COR-L47 (cell line): ENCODE results near the gene A4GALT.
"Not testable (repeated sequence)": the region's sequence is repeated elsewhere in the genome, so short reads cannot be mapped to it uniquely, and the experiment has no call there.

Experiments
- DNase-seq: peaks from one replicate; lab custom pipeline; 2025; lab: John Stamatoyannopoulos, UW

The A4GALT gene, protein sequence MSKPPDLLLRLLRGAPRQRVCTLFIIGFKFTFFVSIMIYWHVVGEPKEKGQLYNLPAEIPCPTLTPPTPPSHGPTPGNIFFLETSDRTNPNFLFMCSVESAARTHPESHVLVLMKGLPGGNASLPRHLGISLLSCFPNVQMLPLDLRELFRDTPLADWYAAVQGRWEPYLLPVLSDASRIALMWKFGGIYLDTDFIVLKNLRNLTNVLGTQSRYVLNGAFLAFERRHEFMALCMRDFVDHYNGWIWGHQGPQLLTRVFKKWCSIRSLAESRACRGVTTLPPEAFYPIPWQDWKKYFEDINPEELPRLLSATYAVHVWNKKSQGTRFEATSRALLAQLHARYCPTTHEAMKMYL

DNA sequence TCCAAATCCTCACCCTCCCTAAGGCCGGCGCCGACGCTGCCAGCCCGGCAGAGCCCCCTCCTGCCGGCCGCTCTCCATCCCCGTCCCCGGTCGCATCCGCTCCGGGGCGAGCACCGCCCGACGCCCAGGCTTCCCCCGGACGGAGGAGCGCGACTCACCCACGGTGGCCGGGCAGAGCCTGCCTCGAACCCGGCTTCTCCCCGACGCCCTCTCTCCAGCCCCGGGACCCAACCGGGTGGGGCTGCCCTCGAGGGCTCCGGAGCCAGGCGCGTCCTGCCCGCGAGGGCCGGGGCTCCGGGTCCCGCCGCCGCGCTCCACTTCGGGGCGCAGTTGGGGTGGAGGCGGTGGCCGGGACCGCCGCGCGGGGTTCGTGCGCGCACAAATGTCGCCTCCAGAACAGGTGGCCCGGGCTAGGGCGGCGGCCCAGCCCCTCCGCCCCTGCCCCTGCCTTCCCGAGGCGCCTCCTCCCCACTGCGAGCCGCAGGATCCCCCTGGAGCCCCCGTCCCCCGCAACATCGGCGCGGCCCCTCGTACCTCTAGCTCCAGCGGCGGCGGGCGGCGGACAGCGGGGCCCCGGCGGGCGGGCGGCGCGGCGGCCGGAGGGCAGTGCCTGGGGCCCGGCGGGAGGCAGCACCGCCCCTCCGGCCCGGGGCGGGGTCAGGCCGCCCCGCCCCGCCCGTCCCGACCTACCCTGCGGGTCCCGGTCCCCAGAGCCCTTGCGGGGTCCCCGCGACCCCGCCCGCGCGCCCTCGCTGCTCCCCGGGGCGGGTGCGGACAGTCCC, at the start of gene A4GALT:
A4GALT (minus strand) TSS at position 608 of the 782 bp plus-strand sequence. CDS start 26,919 bp downstream, outside the sequence.
- DNase-seq: no peak

DNA sequence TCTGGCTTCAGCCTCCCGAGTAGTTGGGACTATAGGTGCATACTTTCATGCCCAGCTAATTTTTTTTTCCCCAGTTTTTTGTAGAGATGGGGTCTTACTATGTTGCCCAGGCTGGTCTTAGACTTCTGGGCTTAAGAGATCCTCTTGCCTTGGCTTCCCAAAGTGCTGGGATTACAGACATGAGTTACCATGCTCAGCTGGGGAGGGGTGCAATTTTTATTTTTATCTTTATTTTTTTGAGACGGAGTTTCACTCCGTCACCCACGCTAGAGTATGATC, 49.7 kb upstream of the A4GALT start:
- DNase-seq: no peak

DNA sequence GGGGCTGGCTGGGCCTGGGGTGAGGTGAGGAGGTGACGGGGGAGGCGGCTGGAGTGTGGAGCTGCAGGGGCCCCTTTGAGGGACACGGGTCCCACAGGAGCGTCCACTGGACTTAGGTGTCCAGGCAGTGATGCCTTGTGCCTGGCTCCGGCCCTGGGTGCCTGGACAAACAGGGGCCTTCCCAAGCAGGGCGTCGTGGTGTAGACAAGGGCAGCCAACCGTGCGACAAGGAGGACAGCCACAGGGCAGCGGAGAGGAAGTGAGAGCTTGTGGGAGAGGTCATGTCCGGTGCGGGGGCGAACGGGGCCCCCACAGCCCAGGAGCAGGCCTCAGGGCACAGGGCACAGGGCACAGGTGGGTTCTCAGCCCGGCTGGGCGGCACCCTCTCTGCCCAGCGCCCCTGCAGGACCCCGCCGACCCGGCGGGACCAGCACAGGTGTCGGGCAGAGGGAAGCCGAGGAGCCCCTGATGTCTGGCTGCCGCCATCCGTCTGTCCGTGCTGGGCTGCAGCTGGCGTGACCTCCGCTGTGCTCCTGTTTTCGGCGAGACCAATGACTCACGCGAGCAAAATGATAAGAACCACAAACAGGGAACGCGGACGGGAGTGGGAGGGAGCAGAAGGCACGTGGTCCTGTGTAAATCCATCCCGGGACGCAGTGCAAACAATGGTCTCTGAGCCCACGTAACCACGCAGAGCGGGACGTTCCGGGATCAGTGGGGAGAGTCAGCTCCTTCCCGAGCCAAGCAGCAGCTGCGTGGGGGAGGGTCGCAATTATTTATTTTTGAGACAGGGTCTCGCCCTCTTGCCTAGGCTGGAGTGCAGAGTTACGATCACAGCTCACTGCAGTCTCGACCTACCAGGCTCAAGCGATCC, 49.1 kb upstream of the A4GALT start:
- DNase-seq: no peak

DNA sequence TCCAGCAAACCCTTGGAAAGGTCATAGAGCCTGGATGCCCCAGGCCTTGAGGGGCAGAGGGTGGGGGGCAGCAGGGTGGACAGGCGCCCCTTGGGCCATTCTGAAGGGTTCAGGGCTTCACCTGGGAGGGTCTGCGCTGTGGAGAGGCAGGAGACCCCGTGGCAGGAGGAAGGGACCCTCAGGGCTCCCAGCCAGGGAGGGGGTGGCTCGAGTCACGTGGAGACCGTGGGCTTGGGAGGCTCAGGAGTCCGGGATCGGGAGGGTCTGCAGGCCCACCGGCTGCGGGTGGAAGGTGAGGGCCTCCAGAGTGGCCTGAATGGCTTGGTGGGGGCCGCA, 48.5 kb upstream of the A4GALT start:
- no peak for DNase-seq

DNA sequence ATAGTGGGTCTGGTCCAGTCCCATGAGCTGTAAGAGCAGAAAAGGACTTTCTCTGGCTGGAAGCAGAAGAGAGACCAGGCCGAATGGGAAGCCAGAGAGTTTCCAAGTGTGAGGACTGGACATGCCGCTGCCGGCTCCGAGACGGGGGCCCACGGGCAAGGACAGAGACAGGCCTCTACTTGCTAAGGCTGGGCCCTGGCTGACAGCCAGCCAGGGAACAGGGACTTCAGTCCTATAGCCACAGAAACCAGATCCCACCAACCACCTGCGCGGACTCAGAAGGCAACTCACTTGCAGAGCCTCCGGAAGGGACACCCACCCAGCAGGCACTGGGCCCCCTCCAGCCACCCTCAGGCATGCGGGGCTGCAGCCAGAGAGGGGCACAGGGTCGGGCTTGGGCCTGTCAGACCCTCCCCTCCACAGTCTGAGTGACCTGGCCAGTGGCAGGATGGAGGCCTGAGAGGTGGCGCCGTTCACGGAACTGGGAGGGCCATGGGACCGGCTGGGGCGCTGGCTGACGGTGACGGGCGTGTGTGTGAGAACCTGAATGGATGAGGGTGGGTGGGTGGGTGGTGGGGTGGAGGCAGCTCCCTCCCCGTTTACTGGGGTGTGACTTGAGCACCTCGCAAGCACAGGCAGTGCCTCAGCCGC, 47.8 kb upstream of the A4GALT start:
- DNase-seq: no peak

DNA sequence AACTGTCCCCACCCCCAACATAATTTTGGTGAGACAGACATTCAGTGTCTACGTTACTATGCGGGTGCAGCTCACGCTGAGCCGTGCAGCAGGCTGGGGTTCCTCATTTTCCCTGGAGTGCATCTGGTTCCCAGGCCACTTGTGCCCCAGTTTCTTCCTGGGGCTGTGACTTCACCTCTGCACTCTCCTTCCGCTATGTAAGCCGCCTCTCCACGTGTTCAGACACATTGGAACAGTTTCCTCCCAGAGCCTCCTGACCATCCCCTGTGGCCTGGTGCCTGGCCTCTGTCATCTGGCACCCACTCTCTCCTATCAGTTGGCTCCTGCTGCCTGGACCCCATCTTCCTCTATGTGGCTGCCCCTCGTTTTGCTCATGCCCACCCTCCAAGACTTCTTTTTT, 46.2 kb upstream of the A4GALT start:
- DNase-seq: no peak

DNA sequence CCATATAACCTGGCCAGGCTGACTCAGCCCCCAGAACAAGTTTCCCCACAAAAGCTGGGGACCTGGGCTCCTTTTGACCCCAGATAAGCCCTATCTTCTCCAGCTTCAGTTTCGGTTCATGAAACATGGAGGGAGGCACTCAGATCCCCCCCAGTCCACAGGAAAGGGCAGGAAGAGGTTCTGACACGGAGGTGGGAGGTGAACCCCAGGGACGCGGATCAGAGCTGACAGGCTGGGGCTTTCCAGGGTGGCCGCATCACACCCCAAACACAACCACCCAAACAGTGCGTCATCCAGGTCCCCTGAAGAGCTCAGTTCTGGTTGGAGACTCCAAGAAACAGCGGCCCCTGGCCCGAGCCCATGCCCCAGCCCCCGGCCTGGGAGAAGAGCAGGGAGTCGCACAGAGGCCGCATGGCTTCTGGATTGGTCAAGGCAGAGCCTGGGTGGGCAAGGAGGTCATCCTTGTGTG, 44.3 kb upstream of the A4GALT start:
- DNase-seq: no peak

DNA sequence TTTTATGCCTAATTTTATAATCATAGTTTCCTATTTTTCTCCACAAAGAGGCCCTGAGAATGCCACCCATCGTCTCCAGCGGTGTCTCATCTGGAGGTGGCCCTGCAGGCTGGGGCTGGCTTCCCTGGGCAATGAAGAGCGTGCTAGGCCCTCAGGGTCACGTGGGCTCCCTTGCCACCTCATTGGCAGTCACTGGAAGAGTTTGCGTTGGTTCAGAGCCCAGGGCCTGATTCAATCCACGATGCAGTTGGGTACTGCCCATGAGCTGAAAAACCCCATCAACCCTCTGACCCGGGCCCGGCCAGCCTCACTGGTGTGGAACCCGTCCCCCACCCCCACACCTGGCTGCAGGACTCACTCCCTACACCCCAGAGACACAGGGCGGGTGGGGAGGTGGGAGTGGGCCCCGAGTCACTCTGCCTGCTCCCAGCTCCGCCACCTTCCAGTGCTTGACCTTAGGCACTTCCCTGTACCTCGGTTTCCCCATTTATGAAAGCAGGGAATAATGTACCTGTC, 43.4 kb upstream of the A4GALT start:
- DNase-seq: no peak

DNA sequence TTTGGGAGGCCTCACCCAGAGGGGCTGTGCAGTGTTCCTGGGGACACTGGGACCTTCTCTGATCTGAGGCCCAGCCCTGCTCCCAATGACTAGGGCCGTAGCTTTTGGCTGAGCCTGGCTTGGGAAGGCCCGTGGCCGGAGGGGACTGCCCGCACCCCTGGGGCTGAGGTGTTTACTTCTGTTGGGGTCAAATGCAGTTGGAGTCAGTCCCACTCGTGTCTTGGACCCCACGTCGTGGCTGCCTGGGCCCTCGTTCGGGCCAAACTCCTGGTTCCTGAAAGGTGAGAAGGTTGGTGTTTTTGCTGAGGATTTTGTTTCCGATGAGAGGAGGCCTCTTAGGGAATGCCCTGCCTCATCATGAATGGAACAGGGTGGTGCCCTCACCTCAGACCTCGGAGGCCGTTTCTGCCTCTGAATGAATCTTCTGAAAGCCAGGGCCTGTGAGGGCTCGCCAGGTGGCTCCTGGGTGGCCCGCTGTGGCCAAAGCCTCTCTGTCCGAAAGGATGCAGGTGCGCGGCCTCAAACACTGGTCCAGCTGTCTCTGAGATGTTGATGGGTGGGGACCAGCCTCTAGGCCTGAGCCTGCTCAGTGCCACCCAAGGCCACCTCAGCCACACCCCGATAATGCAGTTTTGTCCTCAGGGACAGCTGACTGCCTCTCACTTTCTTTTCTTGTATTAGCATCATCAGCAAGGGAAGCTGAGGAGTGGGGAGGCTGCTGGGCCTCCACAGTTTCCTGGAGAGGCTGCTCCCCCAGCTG, 40.3 kb upstream of the A4GALT start:
- no peak for DNase-seq

DNA sequence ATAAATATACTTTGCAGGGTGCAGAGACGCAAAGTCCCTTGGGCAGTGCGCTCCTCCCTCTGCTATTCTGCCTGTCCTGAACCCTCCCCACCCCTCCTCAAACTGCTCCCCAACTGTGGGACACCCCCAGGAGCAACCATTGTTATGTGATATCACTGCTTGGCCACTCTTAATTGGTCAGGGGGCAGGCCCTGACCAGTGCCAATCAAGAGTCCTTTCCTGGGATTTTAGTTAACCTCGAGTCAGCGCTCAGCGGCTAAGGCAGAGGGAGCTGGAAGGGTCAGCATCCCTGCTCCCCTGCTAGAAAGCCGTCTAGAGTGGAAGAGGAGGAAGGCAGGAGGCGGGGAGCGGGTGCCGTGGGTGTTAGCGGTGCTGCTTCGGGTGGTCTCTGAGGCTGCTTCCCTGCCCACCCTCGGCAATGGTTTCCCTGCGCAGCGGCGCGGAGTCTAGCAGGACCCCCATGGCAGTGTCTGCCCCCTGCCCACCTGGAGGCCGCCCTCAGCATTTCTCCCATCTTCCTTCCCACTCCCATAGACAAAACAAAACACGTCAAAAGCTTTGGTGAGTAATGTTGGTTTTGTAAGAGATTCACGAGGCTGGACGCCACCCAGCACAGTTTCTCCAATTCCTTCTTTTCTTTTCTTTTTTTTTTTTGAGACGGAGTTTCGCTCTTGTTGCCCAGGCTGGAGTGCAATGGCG, 38.4 kb upstream of the A4GALT start:
- no peak for DNase-seq

DNA sequence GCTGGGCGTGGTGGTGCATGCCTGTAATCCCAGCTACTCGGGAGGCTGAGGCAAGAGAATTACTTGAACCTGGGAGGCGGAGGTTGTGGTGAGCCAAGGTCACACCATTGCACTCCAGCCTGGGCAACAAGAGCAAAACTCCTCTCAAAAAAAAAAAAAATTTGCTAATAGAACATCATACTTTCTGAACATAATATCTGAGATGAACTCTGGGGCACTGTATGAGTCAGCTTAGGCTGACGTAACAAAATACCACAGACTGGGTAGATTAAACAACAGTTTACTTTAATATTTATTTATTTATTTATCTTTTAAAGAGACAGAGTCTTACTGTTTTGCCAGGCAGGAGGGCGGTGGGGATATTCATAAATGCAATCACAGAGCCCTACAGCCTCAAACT, 34.9 kb upstream of the A4GALT start:
- not testable (repeated sequence) for DNase-seq

DNA sequence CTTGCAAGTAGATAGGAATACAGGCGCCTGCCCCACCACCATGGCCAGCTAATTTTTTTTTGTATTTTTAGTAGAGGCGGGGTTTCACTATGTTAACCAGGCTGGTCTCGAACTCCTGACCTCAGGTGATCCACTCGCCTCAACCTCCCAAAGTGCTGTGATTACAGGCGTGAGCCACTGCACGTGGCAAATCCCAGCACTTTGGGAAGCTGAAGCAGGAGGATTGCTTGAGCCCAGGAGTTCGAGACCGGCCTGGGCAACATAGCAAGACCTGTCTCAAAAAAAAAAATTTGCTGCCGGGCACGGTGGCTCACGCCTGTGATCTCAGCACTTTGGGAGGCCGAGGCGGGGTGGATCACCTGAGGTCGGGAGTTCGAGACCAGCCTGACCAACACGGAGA, 34.5 kb upstream of the A4GALT start:
- not testable (repeated sequence) for DNase-seq

DNA sequence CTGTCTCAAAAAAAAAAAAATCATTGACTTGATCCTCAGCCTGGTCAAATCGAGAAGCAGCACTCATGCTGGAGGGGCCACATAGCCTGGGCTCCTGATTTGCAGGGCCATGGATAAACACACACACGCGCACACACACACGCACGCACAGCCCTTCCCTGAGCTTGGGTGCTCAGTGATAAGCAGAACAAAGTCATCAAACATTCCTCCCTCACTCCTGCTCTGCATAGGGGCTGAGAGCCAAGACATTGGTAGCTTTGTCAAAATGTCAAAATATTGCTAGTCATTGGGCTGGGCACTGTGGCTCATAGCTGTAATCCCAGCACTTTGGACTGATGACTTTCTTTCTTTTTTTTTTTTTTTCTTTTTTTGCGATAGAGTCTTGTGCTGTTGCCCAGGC, 34.0 kb upstream of the A4GALT start:
- no peak for DNase-seq

DNA sequence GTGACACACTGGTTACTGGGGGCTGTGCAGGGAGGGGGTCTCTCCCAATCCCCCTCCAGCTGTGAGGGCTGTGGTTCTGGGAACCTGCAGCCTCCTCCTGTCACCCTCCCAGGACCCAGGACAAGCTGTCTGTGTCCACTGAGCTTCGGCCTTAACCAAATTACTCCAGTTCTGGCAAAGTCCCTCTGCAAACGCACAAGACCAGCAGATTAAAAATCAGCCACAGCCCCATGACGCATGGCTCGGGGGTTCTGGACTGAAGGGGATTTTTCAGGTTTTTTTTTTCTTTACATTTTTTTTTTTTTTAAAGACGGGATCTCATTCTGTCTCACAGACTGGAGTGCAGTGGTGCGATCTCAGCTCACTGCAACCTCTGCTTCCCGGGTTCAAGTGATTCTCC, 32.2 kb upstream of the A4GALT start:
- DNase-seq: no peak

DNA sequence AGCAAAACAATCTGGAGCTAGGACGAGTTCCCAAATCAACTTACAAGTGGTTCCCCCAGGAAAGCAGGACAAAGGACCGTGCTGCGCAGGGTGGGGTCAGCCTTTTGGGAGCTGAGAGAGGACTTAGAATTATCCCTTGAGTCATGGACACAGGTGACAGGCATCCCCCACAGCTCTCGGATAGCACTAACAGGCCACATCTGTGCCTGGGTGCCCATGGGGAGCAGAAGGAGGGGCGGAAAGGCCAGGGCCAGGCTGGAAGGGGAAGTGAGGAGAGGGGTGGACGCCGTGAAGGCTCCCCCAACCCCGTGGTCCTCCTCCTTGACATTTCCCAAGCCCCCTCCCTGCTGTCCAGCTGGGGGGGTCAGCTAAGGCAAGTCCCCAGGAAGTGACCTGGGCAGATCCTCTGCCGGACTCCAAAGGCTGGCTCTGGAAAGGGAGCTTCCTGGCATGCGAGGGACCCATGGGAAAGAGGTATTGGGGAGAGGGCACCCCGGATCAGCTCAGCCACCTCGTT, 31.6 kb upstream of the A4GALT start:
- DNase-seq: no peak

DNA sequence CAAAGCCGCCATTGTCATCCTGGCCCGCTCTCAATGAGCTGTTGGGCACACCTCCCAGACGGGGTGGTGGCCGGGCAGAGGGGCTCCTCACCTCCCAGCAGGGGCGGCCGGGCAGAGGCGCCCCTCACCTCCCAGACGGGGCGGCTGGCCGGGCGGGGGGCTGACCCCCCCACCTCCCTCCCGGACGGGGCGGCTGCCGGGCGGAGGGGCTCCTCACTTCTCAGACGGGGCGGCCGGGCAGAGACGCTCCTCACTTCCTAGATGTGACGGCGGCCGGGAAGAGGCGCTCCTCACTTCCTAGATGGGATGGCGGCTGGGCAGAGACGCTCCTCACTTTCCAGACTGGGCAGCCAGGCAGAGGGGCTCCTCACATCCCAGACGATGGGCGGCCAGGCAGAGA, 29.8 kb upstream of the A4GALT start:
- not testable (repeated sequence) for DNase-seq

DNA sequence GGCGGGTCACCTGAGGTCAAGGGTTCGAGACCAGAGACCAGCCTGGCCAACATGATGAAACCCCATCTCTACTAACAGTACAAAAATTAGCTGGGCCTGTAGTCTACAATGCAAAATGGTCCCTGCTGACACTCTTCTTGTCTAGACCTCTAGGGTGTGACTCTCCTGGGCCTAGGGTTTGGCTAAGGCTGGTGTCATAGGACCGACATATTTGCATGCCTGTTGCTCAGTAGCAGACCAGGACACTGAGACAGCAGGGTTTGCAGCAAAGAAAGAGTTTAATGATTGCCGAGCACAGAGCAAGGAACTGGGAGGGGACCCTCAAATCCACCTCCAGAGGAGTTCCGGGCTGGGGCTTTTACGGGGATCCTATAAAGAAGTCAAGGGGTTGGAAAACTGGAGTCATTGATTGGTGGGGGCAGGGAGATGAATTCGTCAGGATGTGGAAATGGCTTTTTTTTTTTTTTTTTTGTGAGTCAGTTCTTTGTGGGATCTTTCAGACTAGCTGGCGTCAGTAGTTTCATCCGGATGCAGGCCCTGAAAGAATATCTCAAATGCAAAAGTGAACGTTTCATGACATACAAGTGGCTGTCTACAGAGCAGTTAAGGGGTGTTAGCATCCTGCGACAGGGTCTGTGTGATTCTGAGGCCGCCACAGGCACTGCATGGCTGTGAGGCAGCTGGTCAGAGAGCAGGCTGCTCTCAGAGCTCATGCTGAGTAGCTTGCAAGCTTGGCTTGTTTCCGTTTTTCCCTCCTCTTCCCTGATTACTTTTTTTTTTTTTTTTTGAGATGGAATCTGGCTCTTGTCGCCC, 27.2 kb upstream of the A4GALT start:
- DNase-seq: no peak

DNA sequence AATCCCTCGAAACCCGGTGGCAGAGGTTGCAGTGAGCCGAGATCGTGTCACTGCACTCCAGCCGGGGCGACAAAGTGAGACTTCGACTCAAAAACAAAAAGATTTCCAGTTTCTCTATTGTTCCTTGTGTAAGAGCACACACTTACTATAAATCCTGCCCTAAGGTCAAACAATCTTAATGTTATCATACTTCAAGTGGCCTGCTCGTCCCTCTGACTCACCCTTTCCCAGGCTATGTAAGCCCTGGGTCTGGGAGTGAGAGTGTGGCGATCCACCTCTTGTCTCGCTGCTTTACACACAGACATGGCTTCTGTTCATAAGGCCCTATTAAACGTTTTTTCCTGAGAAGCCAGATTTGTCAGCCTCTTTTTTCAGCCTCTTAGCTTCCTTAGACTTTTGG, 24.4 kb upstream of the A4GALT start:
- DNase-seq: no peak

DNA sequence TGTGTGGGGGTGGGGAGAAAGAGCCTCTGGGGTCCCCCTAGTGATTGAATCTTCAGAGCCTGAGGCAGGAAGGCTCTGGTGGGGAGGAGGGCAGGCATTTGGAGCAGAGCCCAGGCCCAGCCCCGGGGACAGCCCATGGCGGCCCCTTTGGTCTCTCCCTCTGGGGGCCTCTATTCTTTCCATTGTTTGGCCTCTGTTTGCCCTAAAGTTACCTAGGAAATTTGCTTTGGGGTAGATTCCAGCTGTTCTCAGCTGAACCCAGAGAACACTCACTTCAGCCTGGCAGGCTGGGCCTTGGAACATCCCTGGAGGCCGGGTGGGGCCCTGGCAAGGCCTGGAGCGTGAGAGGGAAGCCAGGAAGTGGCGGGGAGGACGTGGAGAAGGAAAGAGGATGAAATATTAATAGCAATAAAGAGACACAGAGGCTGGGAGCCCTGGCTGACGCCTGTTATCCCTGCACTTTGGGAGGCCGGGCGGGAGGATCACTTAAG, 22.9 kb upstream of the A4GALT start:
- DNase-seq: peak; percentile 39
